ENCODE measurements around the gene WDR1. TPM values are rescaled to one million over a fixed set of nuclear protein-coding genes. Genes with fewer than 3 reads are reported as not detected.

WDR1 gene, protein sequence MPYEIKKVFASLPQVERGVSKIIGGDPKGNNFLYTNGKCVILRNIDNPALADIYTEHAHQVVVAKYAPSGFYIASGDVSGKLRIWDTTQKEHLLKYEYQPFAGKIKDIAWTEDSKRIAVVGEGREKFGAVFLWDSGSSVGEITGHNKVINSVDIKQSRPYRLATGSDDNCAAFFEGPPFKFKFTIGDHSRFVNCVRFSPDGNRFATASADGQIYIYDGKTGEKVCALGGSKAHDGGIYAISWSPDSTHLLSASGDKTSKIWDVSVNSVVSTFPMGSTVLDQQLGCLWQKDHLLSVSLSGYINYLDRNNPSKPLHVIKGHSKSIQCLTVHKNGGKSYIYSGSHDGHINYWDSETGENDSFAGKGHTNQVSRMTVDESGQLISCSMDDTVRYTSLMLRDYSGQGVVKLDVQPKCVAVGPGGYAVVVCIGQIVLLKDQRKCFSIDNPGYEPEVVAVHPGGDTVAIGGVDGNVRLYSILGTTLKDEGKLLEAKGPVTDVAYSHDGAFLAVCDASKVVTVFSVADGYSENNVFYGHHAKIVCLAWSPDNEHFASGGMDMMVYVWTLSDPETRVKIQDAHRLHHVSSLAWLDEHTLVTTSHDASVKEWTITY
- total RNA-seq, result 293 and 326 TPM in 2 replicates

DNA sequence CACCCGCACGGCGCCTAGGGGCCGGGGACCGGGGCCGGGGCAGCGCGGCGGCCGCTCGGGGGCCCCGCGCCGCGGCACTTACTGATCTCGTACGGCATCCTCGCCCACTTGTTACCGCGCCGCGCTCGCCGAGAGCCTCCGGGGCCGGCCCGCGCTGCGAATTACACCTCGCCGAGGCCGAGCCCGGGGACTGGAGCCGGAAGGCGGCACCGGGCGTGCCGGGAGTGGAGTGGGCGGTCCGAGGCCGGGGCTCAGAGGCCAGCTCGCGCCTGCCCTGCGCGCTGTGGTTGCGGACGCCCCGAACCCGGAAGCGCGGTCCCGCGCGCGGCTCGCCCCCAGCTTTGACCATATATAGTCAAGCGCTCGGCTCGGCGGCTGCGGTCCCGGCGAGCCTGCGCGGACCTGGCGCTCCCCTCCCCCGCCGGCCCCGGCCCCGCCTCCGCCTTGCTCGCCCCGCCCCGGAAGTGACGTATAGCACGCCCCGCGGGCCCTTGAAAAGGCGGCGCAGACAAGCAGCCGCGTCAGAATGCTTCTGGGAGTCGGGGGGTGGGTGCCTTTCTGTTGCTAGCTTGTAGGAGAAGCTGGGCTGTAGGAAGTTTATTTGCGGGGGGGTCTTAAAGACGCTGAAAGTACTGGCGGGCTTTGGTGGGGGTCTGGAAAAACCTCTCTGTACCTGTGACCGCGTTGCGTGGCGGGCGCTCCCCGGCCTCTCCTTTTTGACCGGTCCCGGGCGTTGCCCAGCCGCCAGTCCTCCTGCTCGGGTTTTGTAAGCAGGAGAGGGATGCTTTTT, at the start of gene WDR1:
Gene WDR1 (minus strand): TSS at position 231 of the 790 bp plus-strand sequence. CDS start 133 bp downstream, at position 98.

Other genes starting within 250 kb of the WDR1 start
- 3.6 and 4.3 TPM in 2 replicates for gene SLC2A9, start 95.3 kb downstream of the WDR1 start, total RNA-seq

Measured in smooth muscle cell of bladder (primary cell).